HG03064 (cell line): ENCODE results near the gene WDR7.

Experiments
- ATAC-seq: cut with Tn5 transposase; IDR thresholded peaks from one replicate; pipeline ENCODE4 v1.9.1; 2021; ENCODE audit warnings: low read depth; ENCODE audit not compliant: unreplicated experiment

WDR7 gene

GRCh38 chr18:56873441-56874140 is 222.4 kb downstream of the WDR7 start:
- no peak for ATAC-seq

GRCh38 chr18:56878711-56879110 is 227.6 kb downstream of the WDR7 start:
- ATAC-seq: no peak

- no peak for ATAC-seq
Observed at GRCh38 chr18:56884511-56884910, 233.4 kb downstream of the WDR7 start.

- ATAC-seq: no peak
Observed at GRCh38 chr18:56888978-56889377, 237.8 kb downstream of the WDR7 start.

GRCh38 chr18:56889621-56890020 is 238.5 kb downstream of the WDR7 start:
- no peak for ATAC-seq

- no peak for ATAC-seq
Observed at GRCh38 chr18:56890632-56891031, 239.5 kb downstream of the WDR7 start.

GRCh38 chr18:56891116-56891515 is 240.0 kb downstream of the WDR7 start:
- no peak for ATAC-seq

GRCh38 chr18:56891870-56892269 is 240.7 kb downstream of the WDR7 start:
- no peak for ATAC-seq

- no peak for ATAC-seq
Observed at GRCh38 chr18:56897122-56897521, 246.0 kb downstream of the WDR7 start.

- ATAC-seq: no peak
Observed at GRCh38 chr18:56899660-56900059, 248.5 kb downstream of the WDR7 start.

GRCh38 chr18:56900195-56901094 is 249.3 kb downstream of the WDR7 start:
- no peak for ATAC-seq

GRCh38 chr18:56901919-56902318 is 250.8 kb downstream of the WDR7 start:
- no peak for ATAC-seq

- ATAC-seq: no peak
Observed at GRCh38 chr18:56902653-56903052, 251.5 kb downstream of the WDR7 start.

GRCh38 chr18:56903686-56904085 is 252.5 kb downstream of the WDR7 start:
- ATAC-seq: no peak

GRCh38 chr18:56907771-56908170 is 256.6 kb downstream of the WDR7 start:
- ATAC-seq: no peak

- ATAC-seq: no peak
Observed at GRCh38 chr18:56910237-56910636, 259.1 kb downstream of the WDR7 start.

- no peak for ATAC-seq
Observed at GRCh38 chr18:56910967-56911366, 259.8 kb downstream of the WDR7 start.

GRCh38 chr18:56913941-56914340 is 262.8 kb downstream of the WDR7 start:
- no peak for ATAC-seq

GRCh38 chr18:56919190-56919589 is 268.0 kb downstream of the WDR7 start:
- no peak for ATAC-seq

GRCh38 chr18:56921896-56922480 is 270.8 kb downstream of the WDR7 start:
- peak; percentile 88 for ATAC-seq

- no peak for ATAC-seq
Observed at GRCh38 chr18:56926734-56927133, 275.6 kb downstream of the WDR7 start.
